ENCODE results near the gene ITPRIPL1. TPM values are rescaled to one million over a fixed set of nuclear protein-coding genes. Genes with fewer than 3 reads are reported as not detected.

Gene ITPRIPL1
- total RNA-seq, 2 donors from 2014 or later = 0.44 to 1.5 TPM

DNA sequence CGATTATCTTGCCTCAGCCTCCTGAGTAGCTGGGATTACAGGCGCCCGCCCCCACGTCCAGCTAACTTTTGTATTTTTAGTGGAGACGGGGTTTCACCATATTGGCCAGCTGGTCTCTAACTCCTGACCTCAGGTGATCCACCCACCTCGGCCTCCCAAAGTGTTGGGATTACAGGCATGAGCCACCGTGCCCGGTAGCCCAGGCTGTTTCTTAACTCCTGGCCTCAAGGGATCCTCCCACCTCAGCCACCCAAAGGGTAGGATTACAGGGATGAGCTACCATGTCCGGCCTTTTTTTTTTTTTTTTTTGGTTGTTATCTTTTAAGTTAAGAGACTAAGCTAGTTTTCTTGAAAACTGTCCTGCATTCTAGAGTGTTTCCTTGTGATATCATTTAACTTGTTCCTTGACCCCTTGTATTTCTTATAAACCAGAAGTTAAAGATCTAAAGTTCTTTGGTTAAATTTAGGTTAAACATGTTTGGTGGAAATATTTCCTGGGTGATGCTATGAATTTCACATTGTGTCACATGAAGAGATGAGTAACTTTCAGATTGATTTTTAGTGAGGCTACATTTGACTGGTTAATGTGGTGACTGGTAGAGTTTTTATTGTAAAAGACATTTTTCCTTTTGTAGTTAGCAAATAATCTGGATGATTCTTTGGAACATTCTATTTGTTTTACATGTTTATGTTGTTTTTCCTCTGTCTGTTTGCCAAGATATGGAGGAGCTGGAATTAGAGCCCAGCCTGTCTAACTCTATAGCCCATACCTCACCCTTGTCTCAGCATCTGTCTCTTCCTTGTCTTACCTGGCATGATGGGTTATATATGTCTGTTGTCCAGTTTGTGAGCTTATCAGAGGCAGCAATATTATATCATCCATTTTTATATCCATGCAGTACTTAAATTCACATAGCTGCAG is 15.6 kb downstream of the ITPRIPL1 start:
- peaks cover 0 to 4% of the 10 kb centered on the region in 2 donors for H3K4me1 ChIP-seq
- H3K27me3 ChIP-seq = no peaks in the 10 kb centered on the region
- H3K36me3 ChIP-seq = no peaks in the 10 kb centered on the region
- no peak for TF ChIP-seq CTCF (IDR thresholded peaks at IDR 0.05)
- no peak overlapping the region for H3K27ac ChIP-seq
- no peak for DNase-seq (ENCODE audit: low spot score)
- no peak overlapping the region for H3K4me3 ChIP-seq
- H3K9me3 ChIP-seq = no peaks in the 10 kb centered on the region

DNA sequence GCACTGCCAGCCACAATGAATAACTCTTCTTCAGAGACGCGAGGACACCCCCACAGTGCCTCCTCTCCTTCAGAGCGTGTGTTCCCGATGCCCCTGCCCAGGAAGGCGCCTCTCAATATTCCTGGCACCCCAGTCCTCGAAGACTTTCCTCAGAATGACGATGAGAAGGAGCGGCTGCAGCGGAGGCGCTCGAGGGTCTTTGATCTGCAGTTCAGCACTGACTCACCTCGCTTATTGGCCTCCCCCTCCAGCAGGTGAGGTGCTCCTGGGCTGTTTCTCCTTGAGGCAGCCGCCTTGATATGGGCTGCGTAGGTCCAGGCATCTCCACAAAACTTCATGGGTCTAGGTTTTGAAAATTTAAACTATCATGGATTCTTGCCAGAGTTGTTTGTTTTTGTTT is 16.5 kb downstream of the ITPRIPL1 start:
- Histone ChIP-seq H3K27me3 (no peaks in the 10 kb centered on the region), H3K36me3 (no peaks in the 10 kb centered on the region), H3K4me3 (no peak overlapping the region), H3K9me3 (no peaks in the 10 kb centered on the region), H3K4me1 (no peaks in the 10 kb centered on the region), H3K27ac (no peak overlapping the region)
- no peak for DNase-seq (ENCODE audit: low spot score)
- no peak for TF ChIP-seq CTCF (IDR thresholded peaks at IDR 0.05)

- DNase-seq (ENCODE audit: low spot score) = no peak
- Histone ChIP-seq H3K4me1 (no peaks in the 10 kb centered on the region), H3K27ac (no peak overlapping the region), H3K9me3 (no peaks in the 10 kb centered on the region), H3K27me3 (no peaks in the 10 kb centered on the region), H3K4me3 (no peak overlapping the region), H3K36me3 (no peaks in the 10 kb centered on the region)
- TF ChIP-seq CTCF (IDR thresholded peaks at IDR 0.05) = no peak
Measured at GRCh38 chr2:96342085-96342484, 17.0 kb downstream of the ITPRIPL1 start.

DNA sequence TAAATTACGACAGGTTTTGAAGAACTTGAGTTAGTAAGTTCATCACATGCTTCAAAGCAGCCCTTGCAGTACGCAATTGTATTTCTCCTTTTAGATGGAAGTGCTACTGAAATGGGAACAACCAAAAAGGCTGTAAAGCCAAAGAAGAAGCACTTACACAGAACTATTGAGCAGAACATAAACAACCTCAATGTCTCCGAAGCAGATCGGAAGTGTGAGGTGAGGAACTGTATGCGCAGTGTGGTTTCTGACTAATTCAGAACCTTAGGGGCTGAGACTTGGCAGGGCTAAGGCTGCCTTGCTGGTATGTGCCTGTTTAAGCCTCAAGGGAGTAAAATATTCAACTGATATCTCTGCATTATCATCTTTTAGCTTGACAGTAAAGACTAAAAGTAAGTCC is 18.9 kb downstream of the ITPRIPL1 start:
- Histone ChIP-seq H3K27me3 (no peaks in the 10 kb centered on the region), H3K27ac (no peak overlapping the region), H3K4me1 (no peaks in the 10 kb centered on the region), H3K9me3 (no peaks in the 10 kb centered on the region), H3K4me3 (no peak overlapping the region), H3K36me3 (no peaks in the 10 kb centered on the region)
- no peak for TF ChIP-seq CTCF (IDR thresholded peaks at IDR 0.05)
- DNase-seq (ENCODE audit: low spot score) = no peak

DNA sequence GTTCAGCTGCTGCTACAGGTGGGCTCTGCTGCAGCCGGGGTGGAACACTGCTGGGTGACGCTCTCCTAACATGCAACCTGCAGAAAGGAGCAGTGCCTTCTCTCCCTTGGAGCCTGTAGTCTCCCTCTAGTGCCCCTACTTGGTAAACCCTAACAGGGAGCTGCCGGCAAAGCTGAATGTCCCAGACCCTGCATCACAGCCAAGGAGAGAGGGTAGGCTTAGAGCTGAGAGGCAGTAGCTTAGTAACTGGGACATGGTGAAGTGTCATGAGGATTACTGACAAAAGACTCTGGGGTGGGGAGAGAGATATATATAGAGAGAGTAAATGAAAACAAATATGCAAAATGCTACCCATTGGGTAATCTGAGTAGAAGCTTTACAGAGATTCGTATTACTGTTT is 20.3 kb downstream of the ITPRIPL1 start:
- no peak for DNase-seq (ENCODE audit: low spot score)
- Histone ChIP-seq H3K27me3 (no peaks in the 10 kb centered on the region), H3K27ac (no peak overlapping the region), H3K4me1 (no peaks in the 10 kb centered on the region), H3K4me3 (no peak overlapping the region), H3K36me3 (no peaks in the 10 kb centered on the region), H3K9me3 (no peaks in the 10 kb centered on the region)
- peak in 1 of 2 donors; percentile 49 for TF ChIP-seq CTCF (IDR thresholded peaks at IDR 0.05)
